ENCODE data around the gene CNIH2.

- no peak for TF ChIP-seq CTCF (IDR thresholded peaks at IDR 0.05)
- TF ChIP-seq POLR2A (IDR thresholded peaks at IDR 0.05): no peak
- no peak for TF ChIP-seq EP300 (IDR thresholded peaks at IDR 0.05)
These were observed 10.1 kb downstream of the CNIH2 start for GRCh38 chr11:66287889-66288670.
